Mucosa of descending colon (tissue), 3 donors: Measurements from ENCODE around the gene ZDHHC4. TPM values are rescaled to one million over a fixed set of nuclear protein-coding genes. Genes with fewer than 3 reads are reported as not detected.
"Not testable (repeated sequence)": the region's sequence is repeated elsewhere in the genome, so short reads cannot be mapped to it uniquely, and the experiment has no call there.

ENCODE experiments used
- ATAC-seq: fragments of 200-7000 bp; cut with Tn5 transposase; one replicate; pipeline ENCODE4 v1.9.1; 2020; ENCODE audit warnings: mild to moderate bottlenecking, moderate library complexity
- DNase-seq, 3 donors: peaks; one replicate each; pipeline ENCODE4 v3.0.0-alpha.2; 2020
- H3K36me3 ChIP-seq: fragments of 200-600 bp; one replicate; pipeline ENCODE4 v1.8.0; 2021; ENCODE audit warnings: low read depth, mild to moderate bottlenecking
- H3K4me1 ChIP-seq: fragments of 200-600 bp; one replicate; pipeline ENCODE4 v1.8.0; 2021; ENCODE audit warnings: low read depth, mild to moderate bottlenecking
- H3K4me3 ChIP-seq: fragments of 200-600 bp; one replicate; pipeline ENCODE4 v1.8.0; 2021; ENCODE audit warnings: mild to moderate bottlenecking
- H3K9me3 ChIP-seq: fragments of 200-600 bp; one replicate; pipeline ENCODE4 v1.8.0; 2021; ENCODE audit warnings: mild to moderate bottlenecking
- CTCF ChIP-seq: fragments of 200-600 bp; IDR thresholded peaks from one replicate; pipeline ENCODE4 v1.8.0; 2022; ENCODE audit warnings: antibody characterized with exemption, mild to moderate bottlenecking
- intact Hi-C, 2 donors: fragments of 100-400 bp; cut with DNase I in 1 of 2; cut with micrococcal nuclease in 1 of 2; formaldehyde crosslinking; loops; one replicate each; pipeline versions ENCODE4 v1.11.0 to v1.11.1; 2022; cut with DNase I, micrococcal nuclease
- total RNA-seq, 3 donors: library from RNA; stranded (reverse); fragmentation: NEBNext Ultra II Directional in 2 of 3; extraction: Animal tissue kit (Norgen Biotek cat#: 25700) in 2 of 3; gene quantifications; one replicate each; pipeline versions ENCODE4 v1.2.1 to v1.2.4, GENCODE V29; 2021 to 2023
- donor health status: DM: no; HTN: no; CAD: no; lungs with moderate emphysema.
- donor health status: DM: no; HTN: no; CAD: no.
- donor health status: DM: no; HTN: yes; CAD: no.

Gene ZDHHC4
- total RNA-seq, 3 donors from 2014 or later: 40.4 to 55.9 (median 41.7) TPM

DNA sequence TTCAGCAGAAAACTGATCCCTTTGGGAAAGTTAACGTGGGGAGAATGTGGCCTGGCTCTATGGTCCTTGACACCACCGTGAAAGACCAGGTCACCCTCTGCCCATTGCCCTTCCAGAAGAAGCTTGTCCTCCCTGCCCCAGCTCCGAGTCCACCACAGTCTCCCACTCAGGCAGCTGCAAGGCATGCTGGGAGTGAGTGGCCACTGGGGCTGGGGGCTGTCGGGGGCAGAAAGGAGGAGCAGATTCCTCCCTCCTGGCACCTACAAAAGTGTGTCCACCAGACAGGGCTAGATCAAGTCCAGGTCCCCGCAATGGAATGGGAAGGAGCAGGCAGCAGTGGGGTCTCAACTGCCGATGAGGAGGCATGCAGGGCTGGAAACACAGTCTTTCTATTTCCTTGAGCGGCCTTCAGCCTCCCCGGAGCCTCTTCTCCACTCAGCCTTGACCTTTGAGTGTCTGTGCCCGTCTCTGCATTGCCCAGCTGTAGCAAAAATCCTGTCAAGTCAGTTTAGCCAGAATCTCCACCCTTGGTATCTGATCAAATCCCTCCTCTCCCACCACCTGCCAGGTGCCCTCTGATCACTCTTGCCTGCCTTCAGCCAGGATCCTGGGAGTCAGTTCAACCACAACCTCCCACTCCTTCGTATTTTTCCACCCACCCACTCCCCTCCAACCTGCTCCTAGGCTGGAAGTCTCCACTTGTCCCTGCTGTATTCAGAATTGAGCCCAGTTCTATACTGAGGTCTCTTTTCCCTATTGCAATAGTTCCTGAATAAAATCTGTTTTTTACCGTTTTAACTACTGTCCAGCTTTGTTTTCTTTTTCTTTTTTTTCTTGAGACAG, 53.0 kb downstream of the ZDHHC4 start:
- ATAC-seq: peak; percentile 26
- no peaks in the 10 kb centered on the region for H3K9me3 ChIP-seq
- no peaks in the 10 kb centered on the region for H3K4me1 ChIP-seq
- intact Hi-C loops: no loop called here
- no peaks in the 10 kb centered on the region for H3K36me3 ChIP-seq
- no peak for DNase-seq
- no peak overlapping the region for H3K4me3 ChIP-seq
- no peak for TF ChIP-seq CTCF

DNA sequence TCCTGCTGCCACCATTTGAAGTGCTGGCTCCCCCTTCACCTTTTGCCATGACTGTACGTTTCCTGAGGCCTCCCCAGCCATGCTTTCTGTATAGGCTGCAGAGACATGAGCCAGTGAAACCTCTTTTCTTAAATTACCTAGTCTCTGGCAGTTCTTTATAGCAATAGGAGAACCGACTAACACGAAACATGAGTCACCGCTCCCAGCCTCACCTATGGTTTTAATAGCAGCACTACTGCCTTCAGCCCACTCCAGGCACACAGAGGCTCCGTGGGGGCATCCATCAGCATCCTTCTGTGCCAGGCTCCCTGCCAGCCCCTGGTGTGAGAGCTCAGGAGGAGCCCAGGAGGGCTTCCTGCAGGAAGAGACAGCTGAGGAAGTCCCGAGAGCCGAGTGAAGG, 54.4 kb downstream of the ZDHHC4 start:
- ATAC-seq: no peak
- intact Hi-C loops: no loop called here
- H3K4me3 ChIP-seq: no peak overlapping the region

DNA sequence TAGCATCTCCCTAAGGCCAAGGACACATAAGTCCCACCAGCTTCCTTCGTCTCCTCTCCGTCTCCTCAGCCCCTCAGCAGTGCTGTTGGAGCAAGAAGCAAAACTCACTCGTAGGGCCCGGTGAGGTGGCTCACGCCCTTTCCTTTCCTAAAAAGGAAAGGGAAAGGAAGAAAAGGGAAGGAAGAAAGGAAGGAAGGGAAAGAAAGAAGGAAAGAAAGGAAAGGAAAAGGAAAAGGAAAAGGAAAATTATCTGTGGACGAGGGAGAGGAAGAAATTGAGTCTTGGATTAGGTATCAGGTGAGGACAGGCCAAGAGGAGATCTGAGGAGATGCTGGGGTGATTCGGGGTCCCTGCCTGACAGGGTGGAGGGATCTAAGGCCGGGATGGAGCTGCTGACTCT, 56.8 kb downstream of the ZDHHC4 start:
- intact Hi-C loops: no loop called here
- no peaks in the 10 kb centered on the region for H3K9me3 ChIP-seq
- H3K4me3 ChIP-seq: no peak overlapping the region
- no peak for ATAC-seq
- peaks cover 8% of the 10 kb centered on the region for H3K4me1 ChIP-seq
- no peak for DNase-seq
- TF ChIP-seq CTCF: no peak
- H3K36me3 ChIP-seq: no peaks in the 10 kb centered on the region

More for the DNA sequence above, 54.4 kb downstream of the ZDHHC4 start:
- no peak for TF ChIP-seq CTCF
- DNase-seq: no peak
- Histone ChIP-seq H3K9me3 (no peaks in the 10 kb centered on the region), H3K4me1 (peaks cover 3% of the 10 kb centered on the region), H3K36me3 (no peaks in the 10 kb centered on the region)

DNA sequence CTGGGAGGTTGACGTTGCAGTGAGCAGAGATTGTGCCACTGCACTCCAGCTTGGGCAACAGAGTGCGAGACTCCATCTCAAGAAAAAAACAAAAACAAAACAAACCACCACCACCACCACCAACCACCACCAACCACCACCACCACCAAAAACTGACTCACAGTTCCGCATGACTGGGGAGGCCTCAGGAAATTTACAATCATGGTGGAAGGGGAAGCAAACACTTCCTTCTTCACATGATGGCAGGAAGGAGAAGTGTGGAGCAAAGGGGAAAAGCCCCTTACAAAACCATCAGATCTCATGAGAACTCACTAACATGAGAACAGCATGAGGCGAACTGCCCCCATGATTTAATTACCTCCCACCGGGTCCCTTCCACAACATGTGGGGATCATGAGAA, 57.7 kb downstream of the ZDHHC4 start:
- intact Hi-C loops, H3K4me3 ChIP-seq, H3K9me3 ChIP-seq, DNase-seq, ATAC-seq, H3K36me3 ChIP-seq, H3K4me1 ChIP-seq: not testable (repeated sequence)

GRCh38 chr7:6636741-6637543, 59.7 kb downstream of the ZDHHC4 start, which contains the start of gene ZNF316:
Gene ZNF316, plus strand, starts transcription at chr7:6637318. Its CDS starts 5,092 bp downstream, at chr7:6642410.
- intact Hi-C loops: no loop called here

More at GRCh38 chr7:6636741-6637543, 59.7 kb downstream of the ZDHHC4 start, which contains the start of gene ZNF316:
- Histone ChIP-seq H3K36me3 (no peaks in the 10 kb centered on the region), H3K9me3 (no peaks in the 10 kb centered on the region), H3K4me1 (peaks cover 8% of the 10 kb centered on the region), H3K4me3 (peak within 1 kb of the TSS; percentile 57)
- ATAC-seq: peak; percentile 88
- DNase-seq: peak; percentile 57 to 78 (median 76)
- TF ChIP-seq CTCF: no peak
